A549 (cell line): Measurements from ENCODE around the gene AP3S2.

ENCODE experiments used
- FOSB ChIP-seq: fragments of 250-450 bp; sonication (Bioruptor Pico); IDR thresholded peaks from 2 replicates; pipeline ENCODE4 v1.5.0; 2020; ENCODE audit warnings: mild to moderate bottlenecking, moderate library complexity
- JUN ChIP-seq, 2 experiments: fragments of >200 bp; sonication (Bioruptor Twin); formaldehyde crosslinking; IDR thresholded peaks; 2 replicates in 1 of 2; 3 replicates in 1 of 2; pipeline ENCODE4 v1.6.1; 2016 to 2017
- KDM1A ChIP-seq: fragments of 200-600 bp; sonication (generic); IDR thresholded peaks from 2 replicates; pipeline ENCODE4 v1.6.1; 2016; ENCODE audit warnings: low read depth, mild to moderate bottlenecking
- MAZ ChIP-seq: fragments of 150-350 bp; IDR thresholded peaks from 2 replicates; pipeline ENCODE4 v1.6.1; 2014; ENCODE audit warnings: antibody characterized with exemption, low read depth, low read length, borderline replicate concordance
- POLR2A ChIP-seq: IDR thresholded peaks from 2 replicates; pipeline ENCODE4 v1.6.1; 2012; ENCODE audit warnings: mild to moderate bottlenecking, low read length
- RFX5 ChIP-seq: fragments of 450-650 bp; IDR thresholded peaks from 2 replicates; pipeline ENCODE4 v1.7.1; 2014; ENCODE audit warnings: antibody characterized with exemption, mild to moderate bottlenecking, moderate library complexity
- SMC3 ChIP-seq: fragments of >200 bp; sonication (Bioruptor Twin); formaldehyde crosslinking; IDR thresholded peaks from 3 replicates; pipeline ENCODE4 v1.6.1; 2018; ENCODE audit warnings: inconsistent platforms
- TF ChIP-seq, protein P1 (sequence below): fragments of >200 bp; sonication (Bioruptor Twin); formaldehyde crosslinking; IDR thresholded peaks from 3 replicates; pipeline ENCODE4 v1.5.1; 2016

- TF ChIP-seq RFX5 (no peak), FOSB (CRISPR knock-in tag) (no peak), POLR2A (no peak), JUN (IDR thresholded peaks at IDR 0.05) (no peak), MAZ (no peak), KDM1A (no peak), SMC3 (no peak)
- TF ChIP-seq, protein P1, sequence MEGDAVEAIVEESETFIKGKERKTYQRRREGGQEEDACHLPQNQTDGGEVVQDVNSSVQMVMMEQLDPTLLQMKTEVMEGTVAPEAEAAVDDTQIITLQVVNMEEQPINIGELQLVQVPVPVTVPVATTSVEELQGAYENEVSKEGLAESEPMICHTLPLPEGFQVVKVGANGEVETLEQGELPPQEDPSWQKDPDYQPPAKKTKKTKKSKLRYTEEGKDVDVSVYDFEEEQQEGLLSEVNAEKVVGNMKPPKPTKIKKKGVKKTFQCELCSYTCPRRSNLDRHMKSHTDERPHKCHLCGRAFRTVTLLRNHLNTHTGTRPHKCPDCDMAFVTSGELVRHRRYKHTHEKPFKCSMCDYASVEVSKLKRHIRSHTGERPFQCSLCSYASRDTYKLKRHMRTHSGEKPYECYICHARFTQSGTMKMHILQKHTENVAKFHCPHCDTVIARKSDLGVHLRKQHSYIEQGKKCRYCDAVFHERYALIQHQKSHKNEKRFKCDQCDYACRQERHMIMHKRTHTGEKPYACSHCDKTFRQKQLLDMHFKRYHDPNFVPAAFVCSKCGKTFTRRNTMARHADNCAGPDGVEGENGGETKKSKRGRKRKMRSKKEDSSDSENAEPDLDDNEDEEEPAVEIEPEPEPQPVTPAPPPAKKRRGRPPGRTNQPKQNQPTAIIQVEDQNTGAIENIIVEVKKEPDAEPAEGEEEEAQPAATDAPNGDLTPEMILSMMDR = no peak
These were observed 4.4 kb upstream of the AP3S2 start for GRCh38 chr15:89898146-89898545.
